Stimulated activated CD4-positive, alpha-beta T cell treated with anti-CD3 and anti-CD28 coated beads, Interleukin-1b, Interleukin-23, amount 100 ng/mL, for 1 hour (primary cell): Measurements from ENCODE around the gene PUS7.
A peak's percentile ranks its signal among the peaks of the same experiment; 100 is the strongest.
"Not testable (repeated sequence)": the region's sequence is repeated elsewhere in the genome, so short reads cannot be mapped to it uniquely, and the experiment has no call there.

Source experiments
- DNase-seq, 2 donors: peaks; one replicate each; pipeline ENCODE4 v3.0.0-alpha.2; 2020; ENCODE audit warnings: low read depth in 2 of 2

PUS7 gene, protein sequence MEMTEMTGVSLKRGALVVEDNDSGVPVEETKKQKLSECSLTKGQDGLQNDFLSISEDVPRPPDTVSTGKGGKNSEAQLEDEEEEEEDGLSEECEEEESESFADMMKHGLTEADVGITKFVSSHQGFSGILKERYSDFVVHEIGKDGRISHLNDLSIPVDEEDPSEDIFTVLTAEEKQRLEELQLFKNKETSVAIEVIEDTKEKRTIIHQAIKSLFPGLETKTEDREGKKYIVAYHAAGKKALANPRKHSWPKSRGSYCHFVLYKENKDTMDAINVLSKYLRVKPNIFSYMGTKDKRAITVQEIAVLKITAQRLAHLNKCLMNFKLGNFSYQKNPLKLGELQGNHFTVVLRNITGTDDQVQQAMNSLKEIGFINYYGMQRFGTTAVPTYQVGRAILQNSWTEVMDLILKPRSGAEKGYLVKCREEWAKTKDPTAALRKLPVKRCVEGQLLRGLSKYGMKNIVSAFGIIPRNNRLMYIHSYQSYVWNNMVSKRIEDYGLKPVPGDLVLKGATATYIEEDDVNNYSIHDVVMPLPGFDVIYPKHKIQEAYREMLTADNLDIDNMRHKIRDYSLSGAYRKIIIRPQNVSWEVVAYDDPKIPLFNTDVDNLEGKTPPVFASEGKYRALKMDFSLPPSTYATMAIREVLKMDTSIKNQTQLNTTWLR

DNA sequence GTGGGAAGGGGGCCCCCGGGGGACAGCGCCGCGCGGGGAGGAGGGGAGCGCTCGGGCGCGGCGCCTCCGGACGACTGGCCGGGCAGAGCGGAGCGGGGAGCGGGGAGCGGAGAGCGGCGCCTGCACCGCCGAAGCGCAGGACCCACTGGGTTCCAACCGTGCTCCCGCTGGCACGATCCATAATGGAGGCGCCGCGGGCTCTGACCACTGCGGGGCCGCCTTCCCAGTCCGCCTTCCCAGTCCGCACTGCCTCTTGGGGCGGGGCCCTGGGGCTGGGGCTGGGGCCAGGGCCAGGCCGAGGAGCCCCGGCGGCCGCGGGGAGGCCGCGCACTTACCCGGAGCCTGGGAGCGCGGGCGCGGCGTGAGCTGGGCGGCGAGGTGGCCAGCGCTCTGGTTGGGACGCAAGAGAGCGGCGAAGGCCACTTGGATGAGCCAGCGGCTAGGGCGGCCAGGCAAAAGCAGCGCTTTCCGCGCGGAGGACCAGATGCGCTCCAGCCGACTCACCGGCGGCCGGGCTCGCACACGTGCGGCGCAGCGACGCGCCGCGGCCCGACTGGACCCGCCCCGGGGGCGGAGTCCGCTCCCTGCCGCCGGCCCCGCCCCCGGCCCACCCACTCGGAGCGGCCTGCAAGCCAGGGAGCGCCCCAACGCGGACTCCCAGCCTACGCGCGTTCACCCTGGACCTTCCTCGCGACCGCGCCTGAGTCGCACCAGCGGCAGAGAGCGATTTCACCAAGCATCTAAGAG lies at the start of gene PUS7:
Gene PUS7 (minus strand): TSS at position 555 of the 747 bp plus-strand sequence. CDS start 13,759 bp downstream, outside the sequence.
- DNase-seq: peak; percentile 53 to 70

DNA sequence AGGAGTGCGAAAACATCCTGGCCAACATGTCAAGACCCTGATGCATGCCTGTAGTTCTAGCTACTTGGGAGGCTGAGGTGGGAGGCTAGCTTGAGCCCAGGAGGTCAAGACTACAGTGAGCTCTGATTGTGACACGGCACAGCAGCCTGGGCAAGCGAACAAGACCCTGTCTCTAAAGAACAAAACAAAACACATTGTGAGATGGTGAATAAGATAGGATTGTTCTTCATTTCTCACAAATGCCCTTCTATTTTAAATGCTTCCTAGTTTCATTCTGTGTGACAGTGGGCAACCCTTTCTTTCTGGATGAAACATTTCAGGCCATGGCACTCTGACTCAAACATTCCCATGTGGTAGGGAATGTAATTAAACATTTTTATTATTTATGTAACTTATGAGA lies 45.8 kb upstream of the PUS7 start:
- no peak for DNase-seq

DNA sequence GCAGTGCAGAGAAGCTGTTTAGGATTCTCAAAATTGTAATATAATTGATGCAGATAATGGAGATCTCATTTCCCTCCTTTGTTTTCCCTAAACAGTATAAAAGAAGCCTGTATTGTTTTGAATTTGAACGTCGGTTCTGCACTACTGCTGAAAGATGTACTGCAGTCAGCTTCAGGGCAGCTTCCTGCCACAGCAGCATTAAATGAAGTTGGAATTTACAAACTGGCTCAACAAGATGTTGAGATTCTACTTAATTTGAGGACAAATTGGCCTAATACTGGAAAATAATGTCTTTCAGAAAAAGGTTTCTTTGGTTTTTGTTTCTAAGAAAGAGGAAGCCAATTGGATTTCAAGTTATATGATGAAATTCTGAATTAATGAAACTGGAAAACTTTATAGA lies 45.0 kb upstream of the PUS7 start:
- no peak for DNase-seq

DNA sequence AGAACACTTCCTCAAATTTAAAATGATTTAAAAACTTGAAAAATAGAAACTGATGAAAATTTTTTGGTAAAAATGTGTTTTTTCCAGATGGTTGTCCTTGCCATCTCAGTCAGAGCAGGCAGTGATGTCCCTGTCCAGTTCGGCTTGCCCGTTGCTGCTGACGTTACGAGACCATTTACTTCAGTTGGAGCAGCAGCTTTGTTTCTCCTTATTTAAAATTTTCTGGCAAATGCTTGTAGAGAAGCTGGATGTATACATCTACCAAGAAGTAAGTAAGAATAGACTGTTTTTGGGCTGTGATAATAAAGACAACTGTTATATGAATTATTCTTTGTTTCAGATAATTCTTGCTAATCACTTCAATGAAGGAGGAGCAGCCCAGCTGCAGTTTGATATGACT lies 43.1 kb upstream of the PUS7 start:
- DNase-seq: no peak

DNA sequence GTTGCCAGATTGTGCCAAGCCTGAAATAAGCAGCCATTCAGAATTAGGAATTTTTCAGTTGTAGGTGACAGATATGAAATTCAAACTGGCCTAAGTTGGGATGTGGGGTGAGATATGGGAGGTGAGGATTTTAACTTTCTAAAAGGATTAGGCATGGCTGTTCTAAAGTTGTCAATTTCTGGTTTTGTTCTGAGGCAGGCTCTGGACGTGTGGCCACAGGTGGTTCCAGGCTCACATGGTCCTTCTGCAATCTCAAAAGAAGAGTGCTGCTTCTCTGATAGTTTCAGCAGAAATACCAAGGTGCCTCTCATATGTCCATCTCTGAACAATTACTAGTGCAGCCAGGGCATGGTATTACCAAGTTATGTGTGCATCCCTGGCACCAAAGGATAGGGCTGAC lies 37.9 kb upstream of the PUS7 start:
- no peak for DNase-seq

DNA sequence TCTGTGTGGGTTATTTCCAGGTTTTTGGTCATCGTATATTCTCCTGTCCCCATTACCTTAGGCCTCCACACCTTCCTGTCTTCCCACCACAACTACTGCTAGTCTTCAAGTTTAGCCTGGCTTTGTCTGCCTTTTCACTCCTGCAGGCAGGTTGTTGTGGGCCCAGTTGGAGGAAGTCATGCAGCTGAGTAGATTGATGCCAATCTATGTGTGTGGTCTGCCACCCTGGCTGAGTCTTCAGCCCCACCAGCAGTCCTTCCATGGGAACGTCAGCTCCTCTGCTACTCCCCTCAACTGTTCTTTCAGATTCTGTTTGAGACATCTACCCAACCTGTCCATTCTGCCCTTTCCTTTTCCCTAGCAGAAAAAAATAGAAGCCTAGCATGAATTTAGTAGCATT lies 16.3 kb upstream of the PUS7 start:
- no peak for DNase-seq

DNA sequence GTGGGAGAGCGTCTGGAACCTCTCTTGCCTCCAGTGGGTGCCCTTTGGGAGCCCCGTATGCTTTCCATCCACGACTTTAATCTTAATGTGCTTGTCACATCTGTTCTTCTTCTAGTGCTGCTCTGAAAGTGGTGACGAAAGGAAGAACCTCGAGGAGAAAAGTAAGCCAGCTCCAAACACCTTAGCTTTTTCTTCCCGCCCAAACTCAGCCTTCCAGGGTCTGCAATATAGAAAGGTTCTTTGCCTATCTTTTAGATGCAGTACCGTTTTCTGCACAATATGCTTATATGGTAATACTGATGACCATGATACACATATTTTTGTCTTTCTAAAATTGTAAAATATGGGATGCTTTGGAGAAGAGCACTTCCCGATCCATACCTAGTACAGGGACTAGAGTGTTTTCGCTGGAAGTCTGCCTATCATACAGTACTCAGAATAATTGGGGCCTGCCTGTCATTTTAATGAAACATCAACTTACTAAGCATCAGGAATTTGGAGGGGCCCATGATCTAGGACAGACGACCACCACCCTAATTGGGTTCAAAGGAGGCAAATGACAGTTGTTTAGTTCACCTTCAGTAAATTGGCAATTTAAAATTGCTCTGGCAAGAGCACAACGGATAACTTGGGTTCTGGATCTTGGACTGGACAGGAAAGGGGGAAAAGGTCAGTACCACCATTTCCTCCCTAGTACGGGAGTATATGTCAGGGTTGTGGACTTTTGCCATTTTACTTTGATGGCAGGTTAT lies 10.8 kb upstream of the PUS7 start:
- DNase-seq: no peak

DNA sequence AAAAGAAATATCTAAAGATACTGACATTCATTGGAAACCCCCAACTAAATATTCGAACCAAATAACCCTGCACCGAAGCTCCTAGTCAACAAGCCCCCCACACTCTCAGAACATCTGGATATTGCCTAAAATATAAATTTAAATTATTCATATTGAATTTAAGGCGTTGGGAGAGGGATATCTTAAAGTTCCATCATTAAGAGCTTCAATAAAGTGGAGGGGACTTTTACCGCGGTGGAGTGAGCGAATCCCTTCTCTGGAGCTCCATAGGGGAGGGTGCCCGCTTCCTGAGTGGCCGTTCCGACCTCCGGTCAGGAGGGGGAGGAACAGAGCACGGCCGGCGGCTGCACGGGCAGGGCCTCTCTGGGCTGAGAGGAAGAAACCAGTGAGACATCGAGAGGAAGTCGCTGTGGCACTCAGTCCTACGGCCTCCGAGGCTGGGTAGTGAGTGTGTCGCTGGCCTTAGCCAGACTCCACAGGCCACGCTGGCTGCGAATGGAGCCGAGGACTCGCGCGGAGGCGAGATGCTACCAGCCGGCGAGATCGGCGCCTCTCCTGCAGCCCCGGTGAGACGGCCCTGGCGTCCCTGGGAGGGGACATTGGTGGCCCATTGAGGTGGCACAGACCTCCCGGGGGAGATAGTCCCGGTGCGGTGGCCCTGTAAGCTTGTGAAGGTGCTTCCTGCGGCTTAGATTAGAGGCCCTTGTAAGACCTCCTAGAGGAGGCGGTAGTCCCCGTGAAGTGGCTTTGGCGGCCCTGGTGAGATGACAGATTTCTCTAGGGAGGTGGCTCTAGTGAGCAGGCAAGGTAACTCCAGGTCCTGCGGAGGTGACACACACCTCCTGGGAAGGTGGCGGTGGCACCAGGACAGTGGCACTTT lies 10.0 kb upstream of the PUS7 start, which contains the start of gene RINT1:
Gene RINT1 (plus strand): TSS at position 410 of the 880 bp plus-strand sequence. CDS start 115 bp downstream, at position 525.
- DNase-seq: peak; percentile 72 to 78

DNA sequence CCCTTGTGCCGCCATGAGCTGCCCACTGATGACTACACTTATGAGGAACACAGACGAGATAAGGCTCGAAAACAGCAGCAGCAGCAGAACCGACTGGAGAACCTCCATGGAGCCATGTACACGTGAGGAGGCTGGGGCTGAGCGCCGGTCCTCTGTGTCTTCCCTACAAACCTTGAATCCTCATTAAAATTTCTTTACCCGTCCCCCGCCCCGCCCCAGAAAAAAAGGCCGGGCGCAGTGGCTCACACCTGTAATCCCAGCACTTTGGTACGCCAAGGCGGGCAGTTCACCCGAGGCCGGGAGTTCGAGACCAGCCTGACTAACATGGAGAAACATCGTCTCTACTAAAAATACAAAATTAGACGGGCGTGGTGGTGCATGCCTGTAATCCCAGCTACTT lies 8.5 kb upstream of the PUS7 start:
- DNase-seq: no peak

DNA sequence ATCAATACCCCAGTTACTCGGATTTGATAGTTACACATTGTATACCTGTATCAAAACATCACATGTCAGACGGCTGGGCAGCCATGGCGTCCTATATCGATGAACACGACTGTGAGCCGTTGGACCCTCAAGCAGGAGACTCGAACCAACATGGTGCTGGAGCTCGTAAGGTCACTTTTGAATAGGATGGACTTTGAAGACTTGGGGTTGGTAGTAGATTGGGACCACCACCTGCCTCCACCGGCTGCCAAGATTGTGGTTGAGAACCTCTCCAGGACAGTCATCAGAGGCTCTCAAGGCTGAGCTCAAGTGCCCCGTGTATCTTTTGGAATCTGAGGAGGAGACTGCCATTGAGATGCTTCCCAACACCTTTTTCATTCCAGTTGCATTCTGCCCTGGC lies 8.1 kb upstream of the PUS7 start:
- no peak for DNase-seq

DNA sequence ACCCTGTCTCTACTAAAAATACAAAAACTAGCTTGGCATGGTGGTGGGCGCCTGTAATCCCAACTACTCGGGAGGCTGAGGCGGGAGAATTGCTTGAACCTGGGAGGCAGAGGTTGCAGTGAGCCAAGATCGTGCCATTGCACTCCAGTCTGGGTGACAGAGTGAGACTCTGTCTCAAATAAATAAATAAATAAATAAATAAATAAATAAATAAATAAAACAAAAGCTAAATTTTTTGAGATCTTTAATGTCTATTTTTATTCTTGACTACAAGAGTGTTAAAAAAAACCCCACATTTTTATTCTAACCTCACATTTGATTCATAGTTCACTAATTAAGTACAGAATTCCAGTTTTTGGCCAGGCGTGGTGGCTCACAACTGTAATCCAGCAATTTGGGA lies 5.7 kb upstream of the PUS7 start:
- not testable (repeated sequence) for DNase-seq

DNA sequence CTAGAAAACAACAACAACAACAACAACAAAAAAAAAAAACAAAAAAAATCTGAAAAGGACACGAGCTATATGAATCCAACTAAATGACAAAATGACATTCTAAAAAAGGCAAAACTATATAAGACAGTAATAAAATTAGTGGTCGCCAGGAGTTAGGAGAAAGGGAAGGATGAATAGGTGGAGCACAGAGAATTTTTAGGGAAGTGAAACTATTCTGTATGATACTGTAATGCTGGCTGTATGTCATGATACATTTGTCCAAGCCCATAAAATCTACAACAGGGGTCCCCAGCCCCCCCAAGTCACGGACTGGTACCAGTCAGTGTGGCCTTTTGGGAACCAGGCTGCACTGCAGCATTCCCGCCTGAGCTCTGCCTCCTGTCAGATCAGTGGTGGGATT lies 2.8 kb upstream of the PUS7 start:
- DNase-seq: no peak

DNA sequence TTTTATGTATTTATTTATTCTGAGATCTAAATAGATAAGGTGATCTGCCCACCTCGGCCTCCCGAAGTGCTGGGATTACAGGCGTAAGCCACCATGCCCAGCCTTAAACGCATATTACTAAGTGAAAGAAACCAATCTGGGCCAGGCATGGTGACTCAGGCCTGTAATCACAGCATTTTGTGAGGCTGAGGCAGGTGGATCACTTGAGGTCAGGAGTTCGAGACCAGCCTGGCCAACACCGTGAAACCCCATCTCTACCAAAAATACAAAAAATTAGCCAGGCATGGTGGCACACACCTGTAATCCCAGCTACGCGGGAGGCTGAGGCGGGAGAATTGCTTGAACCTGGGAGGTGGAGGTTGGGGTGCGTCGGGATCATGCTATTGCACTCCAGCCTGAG lies 2.4 kb upstream of the PUS7 start:
- DNase-seq: not testable (repeated sequence)

DNA sequence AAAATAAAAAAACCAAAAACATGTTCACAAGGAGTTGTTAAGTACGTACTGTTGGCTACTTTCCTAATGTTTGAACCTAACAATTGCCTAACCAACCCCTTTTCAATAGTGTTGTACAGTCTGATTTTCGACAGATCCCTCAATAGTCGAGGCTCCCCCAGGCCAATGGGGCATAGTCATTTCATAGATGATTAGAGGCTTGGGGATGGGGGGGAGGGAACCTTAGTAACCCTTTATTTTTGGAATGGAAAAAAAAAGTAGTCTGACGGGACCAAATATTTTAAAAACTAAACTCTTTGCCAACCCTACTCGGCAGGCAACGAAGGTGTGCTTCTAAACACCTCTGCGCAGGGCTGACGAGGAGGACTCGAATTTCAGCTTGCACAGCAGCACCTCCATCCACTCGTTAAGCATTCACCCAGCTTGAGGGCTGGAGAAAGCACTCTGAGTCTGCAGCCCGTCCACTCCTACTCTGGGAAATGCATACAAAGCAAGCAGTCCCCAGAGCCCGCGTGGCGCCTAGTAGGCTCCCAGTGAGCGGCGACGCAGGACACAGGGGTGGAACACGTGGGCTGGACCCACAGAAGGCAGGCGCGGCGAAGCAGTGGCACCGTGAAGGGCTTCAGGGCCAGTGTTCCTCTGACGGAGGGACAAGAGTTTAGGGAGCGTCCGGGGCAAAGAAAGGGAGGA lies 899 bp downstream of the PUS7 start:
- no peak for DNase-seq

DNA sequence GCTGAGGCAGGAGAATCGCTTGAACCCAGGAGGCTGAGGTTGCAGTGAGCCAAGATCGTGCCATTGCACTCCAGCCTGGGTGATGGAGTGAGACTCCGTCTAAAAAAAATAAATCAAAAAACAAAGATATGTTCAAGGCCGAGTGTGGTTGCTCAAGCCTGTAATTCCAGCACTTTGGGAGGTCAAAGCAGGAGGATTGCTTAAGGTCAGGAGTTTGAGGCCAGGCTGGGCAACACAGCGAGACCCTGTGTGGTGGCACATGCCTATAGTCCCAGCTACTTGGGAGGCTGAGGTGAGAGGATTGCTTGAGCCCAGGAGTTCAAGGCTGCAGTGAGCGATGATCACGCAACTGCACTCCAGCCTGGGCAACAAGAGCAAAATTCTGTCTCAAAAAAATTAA lies 1.5 kb downstream of the PUS7 start:
- DNase-seq: not testable (repeated sequence)

DNA sequence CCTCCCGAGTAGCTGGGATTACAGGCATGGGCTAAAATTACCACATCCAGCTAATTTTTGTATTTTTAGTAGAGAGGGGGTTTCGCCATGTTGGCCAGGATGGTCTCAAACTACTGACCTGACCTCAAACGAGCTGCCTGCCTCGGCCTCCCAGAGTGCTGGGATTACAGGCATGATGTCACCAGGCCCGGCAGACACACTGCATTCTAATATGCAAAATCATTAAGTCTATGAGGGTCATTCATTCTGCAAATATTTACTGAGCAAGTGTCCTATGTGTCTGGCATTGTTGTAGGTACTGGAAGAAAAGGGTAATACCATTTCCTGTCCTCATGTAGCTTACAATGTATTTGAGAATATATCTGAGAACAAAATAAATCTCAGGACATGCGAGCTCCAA lies 2.7 kb downstream of the PUS7 start:
- no peak for DNase-seq

DNA sequence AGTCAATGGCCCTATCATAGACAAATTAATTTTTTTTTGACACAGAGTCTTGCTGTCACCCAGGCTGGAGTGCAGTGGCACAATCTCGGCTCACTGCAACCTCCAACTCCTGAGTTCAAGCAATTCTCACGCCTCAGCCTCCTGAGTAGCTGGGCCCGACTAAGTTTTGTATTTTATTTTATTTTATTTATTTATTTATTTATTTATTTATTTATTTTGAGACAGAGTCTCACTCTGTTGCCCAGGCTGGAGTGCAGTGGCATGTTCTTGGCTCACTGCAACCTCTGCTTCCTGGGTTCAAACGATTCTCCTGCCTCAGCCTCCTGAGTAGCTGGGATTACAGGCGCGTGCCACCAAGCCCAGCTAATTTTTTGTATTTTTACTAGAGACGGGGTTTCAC lies 6.5 kb downstream of the PUS7 start:
- DNase-seq: not testable (repeated sequence)

DNA sequence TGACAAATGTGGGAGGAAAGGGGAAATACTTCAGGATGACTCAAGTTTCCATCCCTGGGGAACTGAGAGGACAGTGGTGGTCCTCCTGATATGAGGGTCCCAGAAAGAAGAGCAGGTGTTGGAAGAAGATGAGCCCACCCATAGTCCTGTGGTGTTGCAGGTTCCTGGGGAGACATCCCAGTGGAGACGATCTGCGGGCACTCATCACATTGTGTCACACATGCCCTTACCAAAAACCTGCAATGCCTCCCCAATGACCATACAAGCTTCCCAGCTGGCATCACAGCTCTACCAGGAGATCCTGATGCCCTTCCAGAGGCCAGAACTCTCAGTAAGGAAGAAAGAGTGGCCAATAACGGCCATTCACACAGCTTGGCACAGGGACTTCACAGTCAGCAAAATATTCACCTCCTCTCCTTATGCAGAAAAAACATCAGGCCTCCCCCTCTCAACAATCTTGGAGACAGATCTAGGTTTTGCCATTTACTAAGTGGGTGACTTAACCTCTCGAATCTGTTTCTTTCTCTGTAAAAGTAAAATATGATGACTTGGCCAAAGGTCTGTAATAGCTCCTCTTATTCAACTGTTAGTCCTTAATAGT lies 9.0 kb downstream of the PUS7 start:
- no peak for DNase-seq

DNA sequence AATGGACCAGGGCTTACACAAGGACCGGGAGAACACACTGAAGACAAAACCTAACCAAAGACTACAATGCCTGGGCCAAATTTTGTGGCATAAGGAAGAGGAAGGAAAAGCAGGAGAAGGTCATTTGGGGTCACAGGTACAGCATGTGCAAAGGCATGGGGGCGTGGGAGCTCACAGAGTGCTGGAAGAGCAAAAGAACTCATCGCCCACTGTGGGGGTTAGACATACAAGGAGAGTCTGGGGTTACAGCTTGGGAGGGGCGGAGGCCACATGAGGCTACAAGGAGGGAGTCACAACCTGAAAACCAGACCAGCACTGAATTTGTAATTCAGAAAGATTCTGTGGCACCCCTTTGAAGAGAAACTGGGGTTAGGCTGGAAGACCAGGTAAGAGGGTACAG lies 9.7 kb downstream of the PUS7 start:
- no peak for DNase-seq

DNA sequence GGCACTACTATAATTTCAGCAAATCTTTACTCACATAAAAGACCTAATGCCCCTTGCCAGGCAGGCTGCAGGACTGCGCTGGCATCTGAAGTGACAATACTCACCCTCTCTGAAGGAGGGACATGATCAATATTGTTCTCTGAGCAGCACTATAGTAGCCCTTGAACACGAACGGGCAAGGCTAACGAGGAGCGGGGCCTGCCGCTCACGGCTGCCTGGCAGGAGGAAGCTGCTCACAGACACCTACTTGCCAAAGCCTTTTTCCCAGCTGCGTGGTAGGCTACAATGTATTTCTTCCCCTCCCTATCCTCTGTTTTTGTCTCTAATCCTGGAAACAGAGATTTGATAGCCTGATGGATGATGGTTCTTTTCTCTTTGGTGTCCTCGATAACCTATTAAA lies 19.9 kb downstream of the PUS7 start:
- DNase-seq: no peak
